TTC549 (cell line): ENCODE measurements around the gene HMOX1.
"Not testable (repeated sequence)": the region's sequence is repeated elsewhere in the genome, so short reads cannot be mapped to it uniquely, and the experiment has no call there.

Experiments used
- FAIRE-seq: peaks from 2 replicates; lab custom pipeline; 2012; peaks lifted over from hg19 to GRCh38; lab: Jason Lieb, UNC

HMOX1 gene

GRCh38 chr22:35436421-35436820 lies 55.5 kb downstream of the HMOX1 start:
- FAIRE-seq = no peak

GRCh38 chr22:35437049-35437448 lies 56.2 kb downstream of the HMOX1 start:
- FAIRE-seq = no peak

GRCh38 chr22:35438673-35439364 lies 57.9 kb downstream of the HMOX1 start:
- FAIRE-seq = not testable (repeated sequence)

GRCh38 chr22:35439365-35439717 lies 58.4 kb downstream of the HMOX1 start:
- no peak for FAIRE-seq

GRCh38 chr22:35440129-35440528 lies 59.2 kb downstream of the HMOX1 start:
- no peak for FAIRE-seq

- FAIRE-seq = no peak
Measured at GRCh38 chr22:35441489-35442100, 60.7 kb downstream of the HMOX1 start.

- no peak for FAIRE-seq
Measured at GRCh38 chr22:35442471-35442870, 61.6 kb downstream of the HMOX1 start.

GRCh38 chr22:35443338-35443737 lies 62.4 kb downstream of the HMOX1 start:
- FAIRE-seq = no peak
